Astrocyte (in vitro differentiated cells and primary cell): Measurements from ENCODE around the gene CADM1.

Source experiments
- CTCF ChIP-seq: IDR thresholded peaks from 2 replicates; pipeline ENCODE4 v1.5.1; 2011; ENCODE audit warnings: low read depth, mild to moderate bottlenecking, inconsistent platforms, low read length, moderate library complexity; ENCODE audit not compliant: insufficient read depth
- EZH2 ChIP-seq: IDR thresholded peaks from 2 replicates; pipeline ENCODE4 v1.6.1; 2012; ENCODE audit warnings: mild to moderate bottlenecking, low read length, inconsistent platforms; ENCODE audit not compliant: insufficient read depth

DNA sequence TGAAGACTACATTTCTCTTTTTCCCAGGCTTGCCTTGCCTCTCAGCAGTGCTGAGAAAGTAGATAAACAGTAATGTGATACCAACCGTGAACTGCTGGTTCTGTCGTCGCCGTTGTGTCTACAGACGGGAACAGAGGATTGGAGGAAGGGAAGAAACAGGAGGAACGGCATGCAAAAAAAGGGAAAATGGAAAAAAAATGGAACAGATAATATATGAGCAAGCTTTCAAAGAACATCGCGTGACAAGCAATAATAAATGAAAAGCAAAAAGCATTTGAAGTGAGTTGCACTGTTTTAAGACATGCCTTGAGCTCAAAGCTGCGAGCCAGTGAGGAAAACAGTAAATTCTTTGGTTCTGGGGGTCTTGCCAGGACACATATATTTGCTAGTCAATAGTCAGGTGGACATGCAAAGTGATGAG is 305.9 kb downstream of the CADM1 start:
- TF ChIP-seq CTCF (no peak), EZH2 (no peak)
